HG02610 (cell line): ENCODE results near the gene RAB32.
"Not testable (repeated sequence)": the region's sequence is repeated elsewhere in the genome, so short reads cannot be mapped to it uniquely, and the experiment has no call there.

Experiments
- ATAC-seq: cut with Tn5 transposase; IDR thresholded peaks from one replicate; pipeline ENCODE4 v1.9.1; 2021; ENCODE audit warnings: mild to moderate bottlenecking, moderate library complexity; ENCODE audit not compliant: unreplicated experiment

The RAB32 gene

GRCh38 chr6:146543211-146543939 lies at the start of gene RAB32:
TSS of gene RAB32 (plus strand) at chr6:146543833. CDS start at chr6:146543872, 39 bp downstream.
- peak; percentile 80 for ATAC-seq

GRCh38 chr6:146498309-146498708 lies 45.3 kb upstream of the RAB32 start:
- ATAC-seq: no peak

GRCh38 chr6:146503096-146503495 lies 40.5 kb upstream of the RAB32 start:
- no peak for ATAC-seq

- no peak for ATAC-seq
Observed at GRCh38 chr6:146515212-146515611, 28.4 kb upstream of the RAB32 start.

- no peak for ATAC-seq
Observed at GRCh38 chr6:146526192-146526591, 17.4 kb upstream of the RAB32 start.

- no peak for ATAC-seq
Observed at GRCh38 chr6:146532702-146533101, 10.9 kb upstream of the RAB32 start.

GRCh38 chr6:146542881-146543210 lies 787 bp upstream of the RAB32 start:
- no peak for ATAC-seq

- peak; percentile 18 for ATAC-seq
Observed at GRCh38 chr6:146543940-146544615, 445 bp downstream of the RAB32 start.

- ATAC-seq: no peak
Observed at GRCh38 chr6:146544616-146545182, 1.1 kb downstream of the RAB32 start.

- no peak for ATAC-seq
Observed at GRCh38 chr6:146545581-146545980, 1.9 kb downstream of the RAB32 start.

GRCh38 chr6:146546443-146547043 lies 2.9 kb downstream of the RAB32 start:
- no peak for ATAC-seq

- ATAC-seq: no peak
Observed at GRCh38 chr6:146547889-146548288, 4.3 kb downstream of the RAB32 start.

GRCh38 chr6:146548898-146549374 lies 5.3 kb downstream of the RAB32 start:
- ATAC-seq: no peak

GRCh38 chr6:146550911-146551310 lies 7.3 kb downstream of the RAB32 start:
- ATAC-seq: no peak

GRCh38 chr6:146551545-146551944 lies 7.9 kb downstream of the RAB32 start:
- ATAC-seq: no peak

- no peak for ATAC-seq
Observed at GRCh38 chr6:146553377-146554135, 9.9 kb downstream of the RAB32 start.

GRCh38 chr6:146560607-146561006 lies 17.0 kb downstream of the RAB32 start:
- ATAC-seq: no peak

- not testable (repeated sequence) for ATAC-seq
Observed at GRCh38 chr6:146566661-146567060, 23.0 kb downstream of the RAB32 start.

GRCh38 chr6:146568619-146569018 lies 25.0 kb downstream of the RAB32 start:
- not testable (repeated sequence) for ATAC-seq

GRCh38 chr6:146574211-146574610 lies 30.6 kb downstream of the RAB32 start:
- ATAC-seq: no peak

- ATAC-seq: no peak
Observed at GRCh38 chr6:146578054-146578453, 34.4 kb downstream of the RAB32 start.
